Hematopoietic multipotent progenitor cell treated with erythropoietin and hydrocortisone succinate and interleukin-3 and kit ligand, for 6 days (in vitro differentiated cells): ENCODE measurements around the gene S1PR4.
"Not testable (repeated sequence)": the region's sequence is repeated elsewhere in the genome, so short reads cannot be mapped to it uniquely, and the experiment has no call there.

Experiments used
- DNase-seq: peaks from one replicate; pipeline ENCODE4 v3.0.0-alpha.2; 2015

S1PR4 gene

DNA sequence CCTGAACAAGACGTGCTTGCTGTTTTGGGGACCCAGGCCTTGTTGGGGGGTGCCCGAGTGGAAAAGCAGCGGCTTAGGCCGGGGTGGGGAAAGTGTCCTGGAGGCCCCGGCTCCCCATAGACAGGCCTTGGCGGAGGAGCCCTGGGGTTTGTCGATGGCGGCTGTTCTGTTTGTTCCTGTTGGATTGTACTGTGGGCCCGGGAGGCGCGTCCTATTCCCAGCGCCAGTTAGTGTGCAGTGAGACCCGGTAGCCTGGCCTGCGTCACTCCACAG lies 18.3 kb downstream of the S1PR4 start:
- no peak for DNase-seq

DNA sequence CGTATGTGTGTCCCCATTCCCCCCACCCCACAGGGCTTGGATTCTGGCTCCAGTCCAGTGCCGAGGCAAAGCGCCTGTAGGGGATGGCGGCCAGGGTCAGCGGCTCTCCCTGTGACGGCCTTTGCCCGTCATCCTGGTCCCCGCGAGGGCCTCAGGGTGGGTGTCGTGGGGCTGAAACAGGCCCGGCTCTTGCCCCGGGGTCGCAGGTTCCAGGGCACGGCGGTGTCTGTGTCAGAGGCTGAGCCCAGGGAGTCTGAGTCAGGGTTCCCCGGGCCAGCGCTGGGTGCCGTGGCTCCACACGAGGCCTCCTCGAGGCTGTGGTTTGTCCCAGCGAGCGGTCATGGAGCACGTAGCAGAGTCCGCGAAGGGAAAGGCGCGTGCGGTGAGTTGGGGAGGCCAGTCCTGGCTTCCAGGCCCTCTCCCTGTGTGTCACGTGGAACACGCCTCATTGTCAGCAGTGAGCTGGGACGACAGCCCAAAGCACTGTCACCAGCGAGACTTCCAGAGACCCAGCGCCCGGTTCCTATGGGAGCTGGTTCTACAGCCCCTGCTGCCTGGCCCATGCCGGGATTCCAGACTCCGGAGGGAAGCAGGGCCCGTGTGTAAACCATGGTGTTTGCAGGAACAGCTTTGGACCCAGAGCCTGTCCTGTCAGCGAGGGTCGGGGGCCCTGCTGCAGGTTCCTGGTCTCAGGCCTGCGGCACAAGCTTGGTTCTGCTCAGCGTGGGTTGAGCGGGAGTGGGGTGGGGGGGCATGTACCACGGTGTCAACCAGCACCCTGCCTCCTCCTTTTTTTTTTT lies 20.5 kb downstream of the S1PR4 start:
- DNase-seq, result no peak

DNA sequence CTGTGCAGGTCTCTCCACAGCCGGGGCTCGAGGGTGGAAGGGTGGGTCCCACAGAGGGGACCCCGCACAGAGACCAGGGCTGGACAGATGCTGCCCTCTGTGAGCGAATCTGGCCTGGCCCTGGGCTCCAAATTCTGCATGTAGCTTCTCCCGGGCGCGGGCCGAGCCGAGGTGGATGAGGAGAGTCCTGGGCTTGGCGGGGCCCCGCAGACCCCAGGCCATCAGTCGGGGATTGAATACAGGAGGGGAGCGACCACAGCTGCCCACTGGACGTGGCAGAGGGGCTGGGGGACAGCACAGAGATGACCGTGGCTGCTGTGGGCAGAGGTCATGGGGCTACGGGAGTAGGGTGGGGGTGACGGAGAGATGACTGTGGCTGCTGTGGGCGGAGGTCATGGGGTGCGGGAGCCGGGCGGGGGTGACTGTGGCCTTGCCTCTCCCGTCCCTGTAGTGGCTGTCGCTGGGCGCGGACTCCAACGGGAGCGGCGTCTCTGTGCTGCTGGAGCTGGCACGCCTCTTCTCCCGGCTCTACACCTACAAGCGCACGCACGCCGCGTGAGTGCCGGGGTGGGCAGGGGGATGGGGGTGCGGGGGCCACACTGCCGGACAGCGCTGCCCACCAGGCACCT lies 22.6 kb downstream of the S1PR4 start:
- no peak for DNase-seq

DNA sequence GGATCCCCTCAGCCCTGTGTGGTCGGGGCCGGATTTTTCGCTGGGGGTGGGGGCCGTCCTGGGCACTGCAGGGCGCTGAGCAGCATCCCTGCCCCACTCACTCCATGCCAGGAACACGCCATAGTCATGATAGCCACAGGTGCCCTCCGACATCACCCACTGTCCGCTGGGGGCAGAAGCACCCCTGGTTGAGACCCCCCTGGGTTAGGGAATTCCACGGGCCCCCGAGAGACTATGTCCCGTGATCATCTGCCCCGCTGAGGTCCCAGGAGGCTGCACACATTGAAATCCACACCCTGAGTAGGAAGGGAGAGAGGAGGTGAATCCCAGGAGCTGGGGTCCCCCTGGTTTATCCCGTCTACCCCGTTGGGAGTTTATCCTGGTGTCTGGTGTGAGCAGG lies 23.3 kb downstream of the S1PR4 start:
- no peak for DNase-seq

DNA sequence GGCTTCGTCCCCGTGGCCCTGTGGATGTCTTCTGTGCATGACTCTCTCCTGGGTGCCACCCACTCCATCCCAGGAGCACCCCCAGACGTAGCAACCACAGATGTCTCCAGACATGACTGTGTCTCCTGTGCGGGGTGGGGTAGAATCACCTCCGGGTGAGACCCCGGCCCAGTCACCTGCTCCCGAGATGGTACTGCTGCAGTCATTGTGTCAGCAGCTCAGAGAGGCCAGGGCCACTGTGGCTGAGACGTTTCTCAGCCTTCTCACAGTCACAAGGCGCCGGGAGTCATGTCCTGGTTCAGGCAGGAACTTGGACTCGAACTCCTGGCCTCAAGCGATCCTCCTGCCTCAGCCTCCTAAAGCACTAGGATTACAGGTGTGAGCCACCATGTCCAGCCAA lies 23.8 kb downstream of the S1PR4 start:
- DNase-seq, result no peak

DNA sequence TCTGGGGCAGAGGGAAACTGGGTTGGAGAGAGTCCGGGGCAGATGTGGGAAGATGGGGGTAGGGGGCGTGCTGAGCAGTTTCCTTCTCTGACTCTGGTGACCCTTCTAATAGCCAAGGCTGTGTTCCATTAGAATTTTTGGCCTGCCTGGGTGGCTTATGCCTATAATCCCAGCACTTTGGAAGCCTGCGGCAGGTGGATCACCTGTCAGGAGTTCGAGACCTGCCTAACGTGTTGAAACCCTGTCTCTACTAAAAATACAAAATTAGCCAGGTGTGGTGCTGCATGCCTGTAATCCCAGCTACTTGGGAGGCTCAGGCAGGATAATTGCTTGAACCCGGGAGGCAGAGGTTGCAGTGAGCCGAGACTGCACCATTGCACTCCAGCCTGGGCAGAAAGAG lies 24.3 kb downstream of the S1PR4 start:
- not testable (repeated sequence) for DNase-seq

DNA sequence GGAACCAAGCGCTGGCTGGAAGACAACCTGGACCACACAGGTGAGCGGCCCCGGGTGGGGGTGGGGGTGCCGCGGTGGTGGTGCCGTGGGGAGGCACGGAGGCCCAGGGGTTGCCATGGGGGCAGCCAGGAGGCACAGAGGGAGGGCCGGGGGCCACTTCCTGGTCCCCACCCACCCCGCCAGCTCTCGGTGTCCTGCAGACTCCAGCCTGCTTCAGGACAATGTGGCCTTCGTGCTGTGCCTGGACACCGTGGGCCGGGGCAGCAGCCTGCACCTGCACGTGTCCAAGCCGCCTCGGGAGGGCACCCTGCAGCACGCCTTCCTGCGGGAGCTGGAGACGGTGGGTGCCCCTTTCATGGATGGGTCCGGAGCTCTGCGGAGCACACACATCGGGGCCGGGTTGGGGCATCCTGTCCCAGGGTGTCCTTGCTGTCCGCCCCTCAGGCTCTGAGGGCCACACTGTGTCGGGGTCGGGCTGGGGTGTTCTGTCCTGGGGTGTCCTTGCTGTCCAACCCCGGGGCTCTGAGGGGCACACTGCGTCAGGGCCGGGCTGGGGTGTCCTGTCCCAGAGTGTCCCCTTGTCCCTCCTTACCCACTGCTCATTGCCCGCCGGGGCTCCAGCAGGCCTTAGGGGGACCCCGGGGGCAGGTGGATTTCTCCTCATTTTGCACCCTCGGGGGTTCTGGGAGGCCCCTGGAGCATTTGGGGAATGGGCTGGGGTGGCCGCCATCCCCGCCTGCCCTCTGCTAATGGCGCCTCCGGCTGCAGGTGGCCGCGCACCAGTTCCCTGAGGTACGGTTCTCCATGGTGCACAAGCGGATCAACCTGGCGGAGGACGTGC lies 25.5 kb downstream of the S1PR4 start:
- DNase-seq, result no peak

DNA sequence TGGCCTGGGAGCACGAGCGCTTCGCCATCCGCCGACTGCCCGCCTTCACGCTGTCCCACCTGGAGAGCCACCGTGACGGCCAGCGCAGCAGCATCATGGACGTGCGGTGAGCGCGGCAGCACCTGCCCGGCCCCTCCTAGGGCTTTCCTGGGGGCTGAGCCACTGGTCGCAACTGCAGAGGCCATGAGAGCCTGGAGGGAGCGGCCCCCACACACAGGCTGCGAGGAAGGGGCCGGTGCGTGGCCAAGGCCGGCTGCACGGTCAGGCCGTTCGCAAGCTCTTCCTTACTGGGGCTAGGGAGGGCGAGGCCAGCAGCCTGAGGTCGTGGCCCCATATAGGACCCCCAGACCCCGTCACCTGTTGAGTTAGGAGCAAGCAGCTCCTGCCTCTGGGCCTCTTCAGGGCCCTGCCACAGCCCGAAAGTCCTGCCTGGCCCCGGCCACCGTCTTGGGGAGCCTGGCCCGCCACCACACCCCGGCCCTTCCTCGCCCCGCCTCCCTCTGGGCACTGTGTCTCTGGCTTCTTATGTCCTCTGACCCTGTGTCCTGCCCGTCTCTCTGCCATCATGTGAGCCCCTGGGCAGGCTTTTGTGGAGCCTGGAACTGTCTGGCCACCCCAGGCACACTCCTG lies 26.2 kb downstream of the S1PR4 start:
- no peak for DNase-seq

DNA sequence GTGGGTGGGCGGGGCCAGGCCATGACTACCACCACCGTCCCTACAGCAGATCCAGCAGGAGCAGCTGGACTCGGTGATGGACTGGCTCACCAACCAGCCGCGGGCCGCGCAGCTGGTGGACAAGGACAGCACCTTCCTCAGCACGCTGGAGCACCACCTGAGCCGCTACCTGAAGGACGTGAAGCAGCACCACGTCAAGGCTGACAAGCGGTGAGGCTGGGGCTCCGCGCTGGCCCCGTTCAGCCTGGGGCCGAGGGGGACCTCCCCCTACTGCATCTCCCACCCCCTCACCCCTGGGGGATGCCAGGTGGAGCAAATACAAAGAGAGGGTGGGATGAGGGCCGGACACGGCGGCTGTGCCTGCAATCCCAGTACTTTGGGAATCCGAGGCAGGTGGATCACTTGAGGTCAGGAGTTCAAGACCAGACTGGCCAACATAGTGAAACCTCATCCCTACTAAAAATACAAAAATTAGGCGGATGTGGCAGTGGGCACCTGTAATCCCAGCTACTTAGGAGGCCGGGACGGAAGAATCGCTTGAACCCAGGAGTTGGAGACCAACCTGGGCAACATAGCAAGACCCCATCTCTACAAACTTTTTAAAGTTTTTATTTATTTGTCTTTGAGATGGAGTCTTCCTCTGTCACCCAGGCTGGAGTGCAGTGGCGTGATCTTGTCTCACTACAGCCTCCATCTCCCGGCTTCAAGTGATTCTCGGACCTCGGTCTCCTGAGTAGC lies 27.8 kb downstream of the S1PR4 start:
- DNase-seq, result no peak

DNA sequence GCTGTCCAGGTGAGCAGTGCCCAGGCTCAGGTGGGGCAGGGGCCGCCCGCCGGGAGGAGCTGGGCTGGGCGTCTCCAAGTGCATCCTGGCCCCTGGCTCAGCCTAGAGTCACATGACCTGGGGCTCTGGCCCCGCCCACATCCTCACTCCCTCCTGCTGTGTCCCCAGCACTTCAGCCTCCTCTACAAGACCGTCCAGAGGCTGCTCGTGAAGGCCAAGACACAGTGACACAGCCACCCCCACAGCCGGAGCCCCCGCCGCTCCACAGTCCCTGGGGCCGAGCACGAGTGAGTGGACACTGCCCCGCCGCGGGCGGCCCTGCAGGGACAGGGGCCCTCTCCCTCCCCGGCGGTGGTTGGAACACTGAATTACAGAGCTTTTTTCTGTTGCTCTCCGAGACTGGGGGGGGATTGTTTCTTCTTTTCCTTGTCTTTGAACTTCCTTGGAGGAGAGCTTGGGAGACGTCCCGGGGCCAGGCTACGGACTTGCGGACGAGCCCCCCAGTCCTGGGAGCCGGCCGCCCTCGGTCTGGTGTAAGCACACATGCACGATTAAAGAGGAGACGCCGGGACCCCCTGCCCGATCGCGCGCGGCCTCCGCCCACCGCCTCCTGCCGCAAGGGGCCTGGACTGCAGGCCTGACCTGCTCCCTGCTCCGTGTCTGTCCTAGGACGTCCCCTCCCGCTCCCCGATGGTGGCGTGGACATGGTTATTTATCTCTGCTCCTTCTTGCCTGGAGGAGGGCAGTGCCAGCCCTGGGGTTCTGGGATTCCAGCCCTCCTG lies 29.1 kb downstream of the S1PR4 start:
- no peak for DNase-seq

DNA sequence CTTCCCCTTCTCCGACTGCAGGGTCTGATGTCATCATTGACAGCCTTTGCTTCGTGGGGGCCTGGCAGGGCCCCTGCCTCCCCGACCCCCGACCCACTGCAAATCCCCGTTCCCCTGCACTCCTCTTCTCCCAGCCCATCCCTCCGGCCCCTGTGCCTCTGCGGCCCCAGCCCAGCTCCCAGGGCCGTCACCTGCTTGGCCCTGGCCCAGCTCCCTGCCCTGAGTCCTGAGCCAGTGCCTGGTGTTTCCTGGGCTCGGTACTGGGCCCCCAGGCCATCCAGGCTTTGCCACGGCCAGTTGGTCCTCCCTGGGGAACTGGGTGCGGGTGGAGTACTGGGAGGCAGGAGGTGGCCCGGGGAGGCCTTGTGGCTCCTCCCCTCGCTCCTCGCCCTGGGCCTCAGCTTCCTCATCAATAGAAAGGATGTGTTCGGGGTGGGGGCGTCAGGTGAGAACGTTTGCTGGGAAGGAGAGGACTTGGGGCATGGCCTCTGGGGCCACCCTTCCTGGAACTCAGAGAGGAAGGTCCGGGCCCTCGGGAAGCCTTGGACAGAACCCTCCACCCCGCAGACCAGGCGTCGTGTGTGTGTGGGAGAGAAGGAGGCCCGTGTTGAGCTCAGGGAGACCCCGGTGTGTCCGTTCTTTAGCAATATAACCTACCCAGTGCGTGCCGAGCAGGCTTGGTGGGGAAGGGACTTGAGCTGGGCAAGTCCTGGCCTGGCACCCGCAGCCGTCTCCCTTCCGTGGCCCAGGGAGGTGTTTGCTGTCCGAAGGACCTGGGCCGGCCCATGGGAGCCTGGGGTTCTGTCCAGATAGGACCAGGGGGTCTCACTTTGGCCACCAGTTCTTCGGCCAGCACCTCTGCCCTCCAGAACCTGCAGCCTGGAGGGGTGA lies 30.0 kb downstream of the S1PR4 start:
- DNase-seq, result no peak

DNA sequence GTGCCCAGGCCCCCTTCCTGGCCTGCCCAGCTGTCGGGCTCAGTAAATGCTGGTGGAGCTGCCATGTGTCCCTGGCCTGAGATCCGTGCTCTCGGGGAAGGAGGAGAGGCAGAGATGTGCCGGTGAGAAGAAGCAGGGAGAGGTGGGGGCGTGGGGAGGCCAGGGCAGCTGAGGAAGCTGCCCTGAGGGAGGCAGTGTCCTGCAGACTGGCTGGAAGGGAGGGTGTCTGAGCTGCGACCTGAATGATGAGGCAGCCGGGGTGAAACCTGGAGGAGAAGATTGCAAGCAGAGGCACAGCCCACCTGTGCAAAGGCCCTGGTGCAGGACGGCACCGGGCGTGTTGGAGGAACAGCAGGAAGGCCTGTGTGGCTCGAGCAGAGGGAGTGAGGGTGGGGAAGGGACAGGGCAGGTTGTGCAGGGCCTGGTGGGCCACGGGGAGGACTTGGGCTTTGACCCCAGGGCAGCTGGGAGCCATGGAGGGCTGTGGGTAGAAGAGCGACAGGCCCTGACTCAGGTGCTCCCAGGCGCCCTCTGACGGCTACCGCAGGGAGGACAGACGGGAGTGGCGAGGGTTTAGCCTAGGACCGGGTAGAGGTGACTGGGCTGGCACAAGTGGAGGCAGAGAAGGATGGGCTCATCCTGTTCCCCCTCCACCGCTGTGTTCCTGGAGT lies 31.9 kb downstream of the S1PR4 start:
- DNase-seq, result peak; percentile 79

DNA sequence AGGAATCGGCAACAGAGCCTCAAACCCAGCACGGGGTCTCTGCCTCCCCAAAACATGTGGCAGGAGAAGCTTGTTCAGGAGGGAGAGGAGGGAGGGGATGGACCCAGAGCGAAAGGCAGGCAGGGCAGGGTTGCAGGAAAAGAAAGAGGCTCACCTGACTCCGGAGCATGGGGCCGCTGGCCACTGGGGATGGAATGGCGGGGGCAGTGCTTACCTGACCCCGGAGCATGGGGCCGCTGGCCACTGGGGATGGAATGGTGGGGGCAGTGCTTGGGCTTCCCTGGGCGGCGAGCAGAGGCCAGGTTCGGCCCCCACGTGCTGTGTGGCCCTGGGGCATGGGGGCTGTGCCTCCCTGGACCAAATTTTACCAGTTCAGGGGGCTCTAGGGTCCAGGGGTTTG lies 32.6 kb downstream of the S1PR4 start:
- DNase-seq, result no peak

DNA sequence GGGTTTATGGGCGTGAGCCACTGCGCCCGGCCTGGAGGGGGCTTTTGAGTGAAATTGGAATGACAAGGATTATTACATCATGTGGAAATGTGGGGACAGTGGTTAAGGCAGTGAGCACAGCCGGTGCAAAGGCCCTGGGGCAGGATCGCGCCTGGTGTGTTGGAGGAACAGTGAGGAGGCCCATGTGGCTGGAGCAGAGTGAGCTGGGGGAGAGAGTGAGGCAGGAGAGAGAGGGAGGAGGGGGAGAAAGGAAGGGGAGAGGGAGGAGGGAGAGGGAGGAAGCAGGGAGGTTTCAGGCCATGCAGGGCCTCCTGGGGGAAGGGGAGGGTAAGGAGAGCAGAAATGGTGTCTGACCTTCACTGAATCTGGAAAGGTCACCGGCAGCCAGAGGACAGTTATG lies 34.6 kb downstream of the S1PR4 start:
- no peak for DNase-seq

DNA sequence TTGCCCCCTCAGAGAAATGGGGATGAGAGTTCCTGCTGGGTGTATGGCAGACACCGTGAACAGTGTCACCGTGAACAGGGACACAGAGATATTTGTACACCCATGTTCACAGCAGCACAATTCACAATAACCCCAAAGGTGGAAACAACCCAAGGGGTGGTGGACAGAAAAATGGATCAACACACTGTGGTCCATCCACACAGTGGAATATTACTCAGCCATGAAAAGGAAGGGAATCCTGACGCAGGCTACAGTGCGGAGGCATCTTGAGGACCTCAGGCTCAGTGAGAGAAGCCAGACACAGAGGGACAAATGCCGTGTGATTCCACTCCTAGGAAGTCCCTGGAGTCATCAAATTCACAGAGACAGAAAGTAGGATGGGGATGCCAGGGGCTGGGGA lies 38.3 kb downstream of the S1PR4 start:
- DNase-seq, result no peak

DNA sequence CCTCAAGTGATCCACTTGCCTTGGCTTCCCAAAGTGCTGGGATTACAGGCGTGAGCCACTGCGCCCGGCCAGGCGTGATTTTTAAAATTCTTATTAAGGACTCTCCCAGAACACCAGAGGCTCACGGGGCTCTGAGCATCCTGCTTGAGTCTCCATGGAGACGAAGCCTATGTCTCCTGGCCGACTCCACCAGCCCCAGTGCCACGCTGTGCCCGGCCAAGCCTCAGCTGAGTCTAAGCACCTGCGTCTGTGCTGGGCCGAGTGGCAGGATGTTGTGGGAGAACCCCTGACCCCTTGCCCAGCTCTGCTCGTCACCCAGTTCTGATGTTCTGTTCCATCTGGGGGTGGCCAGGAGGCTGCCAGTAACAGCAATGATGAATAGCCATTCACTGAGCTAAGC lies 42.0 kb downstream of the S1PR4 start:
- DNase-seq, result no peak

DNA sequence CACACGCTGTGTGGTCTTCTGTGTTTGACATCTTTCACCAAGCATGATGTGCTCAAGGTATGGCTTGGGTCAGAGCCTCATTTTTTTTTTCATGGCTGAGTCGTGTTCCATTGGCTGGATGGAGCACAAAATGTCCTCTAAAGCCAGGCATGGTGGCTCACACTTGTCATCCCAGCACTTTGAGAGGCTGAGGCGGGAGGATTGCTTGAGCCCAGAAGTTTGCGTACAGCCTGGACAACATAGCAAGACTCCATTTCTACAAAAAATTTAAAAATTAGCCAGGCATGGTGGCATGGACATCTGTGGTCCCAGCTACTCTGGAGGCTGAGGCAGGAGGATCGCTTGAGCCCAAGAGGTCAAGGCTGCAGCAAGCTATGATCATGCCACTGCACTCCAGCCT lies 43.0 kb downstream of the S1PR4 start:
- DNase-seq, result not testable (repeated sequence)

DNA sequence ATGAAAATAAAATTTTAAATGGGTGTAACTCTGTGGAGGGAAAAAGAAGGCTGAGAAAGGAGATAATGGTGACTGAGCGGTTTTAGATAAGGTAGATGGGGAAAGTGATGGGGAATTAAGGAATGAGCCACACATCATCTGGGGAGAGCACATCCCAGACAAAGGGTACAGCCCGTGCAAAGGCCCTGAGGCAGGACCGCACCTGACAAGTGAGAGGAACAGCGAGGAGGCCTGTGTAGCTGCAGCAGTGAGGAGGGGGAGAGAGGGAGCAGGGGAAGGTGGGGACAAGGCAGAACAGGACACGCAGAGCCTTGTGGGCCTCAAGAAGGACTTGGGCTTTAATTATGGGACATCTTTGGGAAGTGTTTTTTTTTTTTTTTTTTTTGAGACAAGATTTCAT lies 44.1 kb downstream of the S1PR4 start:
- DNase-seq, result no peak

DNA sequence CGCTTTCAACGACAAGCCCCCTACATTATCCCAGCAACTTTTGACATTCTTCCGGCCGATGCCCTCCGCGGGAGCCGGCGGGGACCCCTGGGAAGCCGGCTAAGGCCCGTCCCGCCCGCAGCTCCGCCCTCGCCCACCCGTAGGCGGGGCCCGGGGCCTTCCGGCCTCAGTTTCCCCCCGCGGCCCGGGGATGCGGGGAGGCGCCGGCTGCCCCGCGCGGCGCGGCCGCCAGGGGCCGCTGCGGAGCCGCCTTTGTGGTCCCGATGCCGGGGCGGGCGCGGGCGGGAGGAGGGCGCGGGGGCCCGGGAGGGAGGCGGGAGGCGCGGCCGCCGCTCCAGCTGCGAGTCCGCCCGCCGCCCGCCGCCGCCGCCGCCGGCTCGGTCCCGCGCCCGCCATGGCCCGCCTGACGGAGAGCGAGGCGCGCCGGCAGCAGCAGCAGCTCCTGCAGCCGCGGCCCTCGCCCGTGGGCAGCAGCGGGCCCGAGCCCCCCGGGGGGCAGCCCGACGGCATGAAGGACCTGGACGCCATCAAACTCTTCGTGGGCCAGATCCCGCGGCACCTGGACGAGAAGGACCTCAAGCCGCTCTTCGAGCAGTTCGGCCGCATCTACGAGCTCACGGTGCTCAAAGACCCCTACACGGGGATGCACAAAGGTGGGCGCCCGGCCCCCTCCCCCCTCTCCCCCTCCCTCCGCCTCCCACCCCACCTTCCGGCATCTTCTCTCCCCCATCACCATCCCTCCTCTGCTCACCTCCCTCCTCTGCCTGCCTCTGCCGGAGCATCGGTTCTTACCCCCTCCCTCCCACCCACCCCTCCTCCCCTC lies 46.0 kb downstream of the S1PR4 start, which contains the start of gene CELF5:
TSS of gene CELF5 (plus strand) at position 316 of the 823 bp plus-strand sequence. CDS start at position 395, 79 bp downstream.
- DNase-seq, result peak; percentile 67

DNA sequence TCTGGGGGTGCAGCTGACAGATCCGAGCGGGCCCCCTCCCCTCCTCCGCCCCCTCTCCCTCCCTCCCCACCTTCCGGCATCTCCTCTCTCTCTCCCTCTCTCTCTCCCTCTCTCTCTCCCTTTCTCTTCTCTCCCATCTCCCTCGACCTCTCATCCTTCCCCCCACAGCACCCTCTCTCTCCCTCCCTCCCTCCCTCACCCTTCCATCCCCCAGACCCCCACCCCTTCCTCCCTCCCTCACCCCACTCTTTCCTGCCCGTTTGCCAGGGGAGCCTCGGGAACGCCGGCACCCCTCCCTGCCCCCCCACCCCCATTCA lies 46.6 kb downstream of the S1PR4 start:
- no peak for DNase-seq
